IPS-18c (cell line): ENCODE results near the gene SARDH.

Experiments
- H3K4me3 ChIP-seq: 2 replicates; pipeline ENCODE4 v1.7.0; 2013; ENCODE audit warnings: low read depth, mild to moderate bottlenecking, low read length, moderate library complexity; ENCODE audit not compliant: insufficient read depth
- H3K9me3 ChIP-seq: one replicate; pipeline ENCODE4 v1.6.1; 2013; ENCODE audit warnings: mild to moderate bottlenecking, low read length, moderate library complexity; ENCODE audit not compliant: control insufficient read depth, insufficient read depth

Gene SARDH

GRCh38 chr9:133741716-133742115, 3.6 kb upstream of the SARDH start:
- Histone ChIP-seq H3K9me3 (peaks cover 2% of the 10 kb centered on the region), H3K4me3 (no peak overlapping the region)

- Histone ChIP-seq H3K4me3 (no peak overlapping the region), H3K9me3 (peaks cover 2% of the 10 kb centered on the region)
Observed at GRCh38 chr9:133740911-133741310, 2.8 kb upstream of the SARDH start.

- H3K9me3 ChIP-seq, result peaks cover 2% of the 10 kb centered on the region
- H3K4me3 ChIP-seq, result no peak overlapping the region
Observed at GRCh38 chr9:133739408-133740280, 1.5 kb upstream of the SARDH start.

GRCh38 chr9:133738640-133739225, 581 bp upstream of the SARDH start:
- Histone ChIP-seq H3K4me3 (no peak overlapping the region), H3K9me3 (peaks cover 2% of the 10 kb centered on the region)

- H3K9me3 ChIP-seq, result peaks cover 2% of the 10 kb centered on the region
Observed at GRCh38 chr9:133737071-133737773, 930 bp downstream of the SARDH start.

GRCh38 chr9:133735931-133736330, 2.2 kb downstream of the SARDH start:
- Histone ChIP-seq H3K4me3 (no peak overlapping the region), H3K9me3 (peaks cover 2% of the 10 kb centered on the region)

More at GRCh38 chr9:133737071-133737773, 930 bp downstream of the SARDH start:
- peak overlapping the region; percentile 28; the same call in 1 of the 2 replicates for H3K4me3 ChIP-seq

- Histone ChIP-seq H3K9me3 (peaks cover 2% of the 10 kb centered on the region), H3K4me3 (no peak overlapping the region)
Observed at GRCh38 chr9:133735415-133735775, 2.8 kb downstream of the SARDH start.

- H3K9me3 ChIP-seq, result peaks cover 2% of the 10 kb centered on the region
- H3K4me3 ChIP-seq, result no peak overlapping the region
Observed at GRCh38 chr9:133734590-133735414, 3.4 kb downstream of the SARDH start.

GRCh38 chr9:133733796-133734533, 4.2 kb downstream of the SARDH start:
- no peak overlapping the region for H3K4me3 ChIP-seq

GRCh38 chr9:133733421-133733795, 4.7 kb downstream of the SARDH start:
- peaks cover 2% of the 10 kb centered on the region for H3K9me3 ChIP-seq
- no peak overlapping the region for H3K4me3 ChIP-seq

More at GRCh38 chr9:133733796-133734533, 4.2 kb downstream of the SARDH start:
- H3K9me3 ChIP-seq, result peaks cover 2% of the 10 kb centered on the region

GRCh38 chr9:133732639-133733408, 5.3 kb downstream of the SARDH start:
- Histone ChIP-seq H3K4me3 (no peak overlapping the region), H3K9me3 (peaks cover 2% of the 10 kb centered on the region)

GRCh38 chr9:133731876-133732638, 6.1 kb downstream of the SARDH start:
- no peak overlapping the region for H3K4me3 ChIP-seq
- no peaks in the 10 kb centered on the region for H3K9me3 ChIP-seq

- Histone ChIP-seq H3K9me3 (no peaks in the 10 kb centered on the region), H3K4me3 (no peak overlapping the region)
Observed at GRCh38 chr9:133730994-133731715, 7.0 kb downstream of the SARDH start.

GRCh38 chr9:133729617-133730281, 8.4 kb downstream of the SARDH start:
- Histone ChIP-seq H3K9me3 (no peaks in the 10 kb centered on the region), H3K4me3 (no peak overlapping the region)
